A673 (cell line): ENCODE results near the gene RBMS1. TPM values are rescaled to one million over a fixed set of nuclear protein-coding genes. Genes with fewer than 3 reads are reported as not detected.
A peak's percentile ranks its signal among the peaks of the same experiment; 100 is the strongest.

Source experiments
- BruUV-seq: library from RNA; stranded (reverse); fragments of 400-500 nt; replicated peaks from 2 replicates; lab custom pipeline; 2021; lab: Mats Ljungman, UMichigan
- CTCF ChIA-PET: fragments of 300-600 bp; sonication (Branson Sonifier 250); formaldehyde crosslinking; loops from one replicate; lab custom pipeline; 2022; ENCODE audit warnings: antibody characterized with exemption; lab: Charles Lee
- POLR2A ChIA-PET: fragments of 300-600 bp; sonication (Branson Sonifier 250); formaldehyde crosslinking; loops from one replicate; lab custom pipeline; 2022; ENCODE audit warnings: antibody characterized with exemption; ENCODE audit not compliant: low non-redundant PET; lab: Charles Lee
- DNase-seq: peaks from one replicate; pipeline ENCODE4 v3.0.0-alpha.2; 2015; ENCODE audit warnings: low spot score
- H3K27ac ChIP-seq: fragments of 200-600 bp; sonication (generic); 2 replicates; pipeline ENCODE4 v1.5.1; 2016; ENCODE audit warnings: mixed run types, low read depth, mild to moderate bottlenecking, mixed read lengths, antibody characterized with exemption, low read length; ENCODE audit not compliant: poor library complexity, severe bottlenecking
- H3K27me3 ChIP-seq: fragments of 200-600 bp; sonication (generic); replicated peaks from 2 replicates; pipeline ENCODE4 v1.6.1; 2017; ENCODE audit warnings: mixed run types, low read depth, mild to moderate bottlenecking, mixed read lengths, antibody characterized with exemption, low read length; ENCODE audit not compliant: insufficient read depth, poor library complexity
- H3K36me3 ChIP-seq: fragments of 200-600 bp; sonication (generic); 2 replicates; pipeline ENCODE4 v1.6.1; 2016; ENCODE audit warnings: mixed run types, mild to moderate bottlenecking, mixed read lengths, antibody characterized with exemption, low read length; ENCODE audit not compliant: insufficient read depth, poor library complexity, severe bottlenecking
- H3K4me1 ChIP-seq: fragments of 200-600 bp; sonication (generic); 2 replicates; pipeline ENCODE4 v1.6.1; 2017; ENCODE audit warnings: mixed run types, mild to moderate bottlenecking, mixed read lengths, antibody characterized with exemption, low read length; ENCODE audit not compliant: insufficient read depth, poor library complexity, severe bottlenecking
- H3K4me3 ChIP-seq: fragments of 200-600 bp; sonication (generic); 2 replicates; pipeline ENCODE4 v1.5.1; 2016; ENCODE audit warnings: low read depth, mixed run types, mild to moderate bottlenecking, mixed read lengths, low read length; ENCODE audit not compliant: poor library complexity, severe bottlenecking
- H3K9me3 ChIP-seq: fragments of 200-600 bp; sonication (generic); 2 replicates; pipeline ENCODE4 v1.6.1; 2016; ENCODE audit warnings: mixed run types, low read depth, mild to moderate bottlenecking, mixed read lengths, antibody characterized with exemption, low read length; ENCODE audit not compliant: poor library complexity, severe bottlenecking
- EZH2 ChIP-seq: fragments of 200-600 bp; sonication (generic); IDR thresholded peaks from 2 replicates; pipeline ENCODE4 v1.6.1; 2017; ENCODE audit warnings: borderline replicate concordance, low read depth, mild to moderate bottlenecking, mixed read lengths, antibody characterized with exemption, low read length; ENCODE audit not compliant: poor library complexity, severe bottlenecking
- intact Hi-C: fragments of 100-400 bp; cut with micrococcal nuclease; formaldehyde crosslinking; loops from one replicate; pipeline ENCODE4 v1.10.0; 2022; ENCODE audit not compliant: unreplicated experiment
- total RNA-seq: library from RNA; stranded (reverse); gene quantifications from 2 replicates; pipeline ENCODE4 v1.2.3, GENCODE V29; 2021
- TF ChIP-seq, protein P1 (sequence below): fragments of 300-800, 200-600 bp; sonication (generic); conservative IDR thresholded peaks from 2 replicates; pipeline ENCODE4 v1.5.1; 2017; ENCODE audit warnings: low read depth, mild to moderate bottlenecking, antibody characterized with exemption, low read length, moderate library complexity, mixed read lengths

The RBMS1 gene
- total RNA-seq, 1 experiment from 2014 or later: 84.9 TPM

DNA sequence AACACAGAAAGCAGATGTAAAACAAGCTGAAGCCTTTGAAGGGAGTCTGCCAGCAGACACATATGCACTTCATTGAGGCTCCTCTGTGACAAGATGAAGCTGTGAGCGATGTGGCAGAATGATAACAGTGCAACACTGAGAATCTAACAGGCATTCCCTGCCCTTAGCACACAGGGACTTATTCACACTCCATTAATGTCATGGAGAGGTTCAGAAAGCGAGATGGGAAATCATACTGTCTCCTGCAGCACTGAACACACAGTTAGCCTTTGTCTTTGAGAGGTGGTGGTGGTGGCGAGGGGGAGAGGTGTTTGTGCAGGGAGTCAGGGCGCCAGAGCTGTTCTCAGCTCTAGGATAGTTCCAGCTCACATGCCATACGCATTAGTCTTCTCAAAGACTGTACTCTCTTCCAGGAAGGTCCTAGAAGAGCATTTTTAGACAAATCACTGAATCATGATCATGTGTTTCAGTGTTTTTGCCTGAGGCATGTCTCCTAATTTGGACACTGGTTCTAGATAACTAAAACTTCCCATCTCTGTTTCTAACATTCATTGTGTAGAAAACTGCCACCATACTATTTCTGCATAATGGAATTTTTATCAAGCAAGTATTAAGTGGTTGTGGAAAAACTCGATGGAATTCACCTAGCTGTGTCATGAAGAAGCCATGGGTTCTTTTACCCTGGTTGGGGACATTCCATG lies 200.1 kb downstream of the RBMS1 start:
- Histone ChIP-seq H3K27me3 (no peaks in the 10 kb centered on the region), H3K9me3 (no peaks in the 10 kb centered on the region), H3K36me3 (peaks cover 10% of the 10 kb centered on the region), H3K4me1 (peaks cover 28% of the 10 kb centered on the region), H3K4me3 (no peak overlapping the region), H3K27ac (no peak overlapping the region)
- intact Hi-C loops: no loop called here
- POLR2A ChIA-PET: no interaction called here
- no peak for TF ChIP-seq EZH2
- TF ChIP-seq, protein P1, sequence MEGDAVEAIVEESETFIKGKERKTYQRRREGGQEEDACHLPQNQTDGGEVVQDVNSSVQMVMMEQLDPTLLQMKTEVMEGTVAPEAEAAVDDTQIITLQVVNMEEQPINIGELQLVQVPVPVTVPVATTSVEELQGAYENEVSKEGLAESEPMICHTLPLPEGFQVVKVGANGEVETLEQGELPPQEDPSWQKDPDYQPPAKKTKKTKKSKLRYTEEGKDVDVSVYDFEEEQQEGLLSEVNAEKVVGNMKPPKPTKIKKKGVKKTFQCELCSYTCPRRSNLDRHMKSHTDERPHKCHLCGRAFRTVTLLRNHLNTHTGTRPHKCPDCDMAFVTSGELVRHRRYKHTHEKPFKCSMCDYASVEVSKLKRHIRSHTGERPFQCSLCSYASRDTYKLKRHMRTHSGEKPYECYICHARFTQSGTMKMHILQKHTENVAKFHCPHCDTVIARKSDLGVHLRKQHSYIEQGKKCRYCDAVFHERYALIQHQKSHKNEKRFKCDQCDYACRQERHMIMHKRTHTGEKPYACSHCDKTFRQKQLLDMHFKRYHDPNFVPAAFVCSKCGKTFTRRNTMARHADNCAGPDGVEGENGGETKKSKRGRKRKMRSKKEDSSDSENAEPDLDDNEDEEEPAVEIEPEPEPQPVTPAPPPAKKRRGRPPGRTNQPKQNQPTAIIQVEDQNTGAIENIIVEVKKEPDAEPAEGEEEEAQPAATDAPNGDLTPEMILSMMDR: no peak
- CTCF ChIA-PET: interaction anchor here (0.6 kb wide), 1 partner anchor 31 kb away, joined by 3 read pairs; no protein-coding TSS in a partner anchor
- no peak for DNase-seq
- BruUV-seq: no TSS peak

DNA sequence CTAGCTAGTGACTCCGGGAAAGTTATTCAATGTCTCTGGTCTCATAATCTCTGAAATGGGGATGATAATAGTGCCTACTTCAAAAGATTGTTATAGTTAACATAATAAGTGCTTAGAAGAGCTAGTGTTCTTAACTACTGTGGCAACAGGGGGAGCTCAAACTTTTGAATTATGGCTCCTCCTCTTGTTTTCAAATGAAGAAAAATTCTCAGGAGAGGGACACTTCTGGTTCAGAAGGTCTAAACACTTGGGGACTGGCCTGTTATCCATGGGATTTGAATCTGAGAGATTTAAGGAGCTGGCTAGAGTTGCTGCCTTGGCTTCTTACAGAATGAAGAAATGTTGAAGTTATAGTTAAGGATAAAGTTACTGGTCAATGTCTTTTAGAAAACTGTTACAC lies 201.4 kb downstream of the RBMS1 start:
- Histone ChIP-seq H3K27ac (peak overlapping the region; percentile 25), H3K4me1 (peaks cover 37% of the 10 kb centered on the region), H3K36me3 (peaks cover 5% of the 10 kb centered on the region), H3K9me3 (no peaks in the 10 kb centered on the region), H3K4me3 (no peak overlapping the region), H3K27me3 (no peaks in the 10 kb centered on the region)
- CTCF ChIA-PET: no interaction called here
- intact Hi-C loops: no loop called here
- BruUV-seq: no TSS peak
- POLR2A ChIA-PET: no interaction called here
- no peak for TF ChIP-seq EZH2
- TF ChIP-seq, protein P1: peak; percentile 48; the same call in 1 of the 2 replicates
- peak; percentile 47 for DNase-seq

DNA sequence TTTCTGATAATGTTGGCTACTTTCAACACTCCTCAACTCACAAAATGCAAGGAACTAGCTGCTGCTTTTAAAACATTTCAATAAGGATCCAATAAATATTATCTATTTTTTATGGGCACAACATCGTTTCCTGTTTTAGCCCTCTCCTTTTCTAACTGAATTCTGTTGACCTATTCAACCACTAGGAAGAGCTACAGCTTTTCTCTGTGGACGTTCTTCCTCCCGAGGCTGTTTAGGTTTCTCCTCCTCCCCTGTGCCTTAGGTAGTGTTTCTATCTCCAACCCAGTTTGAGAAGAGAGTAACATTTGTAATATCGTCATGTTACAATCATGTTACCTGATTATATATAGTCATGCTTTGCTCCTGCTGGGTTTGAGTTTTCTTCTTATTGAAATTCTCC lies 202.2 kb downstream of the RBMS1 start:
- CTCF ChIA-PET: interaction anchor here (1.5 kb wide), 1 partner anchor 12 kb away, joined by 4 read pairs; no protein-coding TSS in a partner anchor
- TF ChIP-seq, protein P1: no peak
- TF ChIP-seq EZH2: no peak
- POLR2A ChIA-PET: no interaction called here
- intact Hi-C loops: no loop called here
- Histone ChIP-seq H3K4me3 (no peak overlapping the region), H3K9me3 (no peaks in the 10 kb centered on the region), H3K4me1 (peaks cover 39% of the 10 kb centered on the region), H3K27ac (no peak overlapping the region), H3K27me3 (no peaks in the 10 kb centered on the region), H3K36me3 (peaks cover 12% of the 10 kb centered on the region)
- DNase-seq: no peak
- no TSS peak for BruUV-seq
